Activated T-helper 17 cell treated with anti-CD3 and anti-CD28 coated beads, Interleukin-2, amount 50 U/mL, for 72 hours (primary cell): ENCODE results near the gene CBX2. TPM values are rescaled to one million over a fixed set of nuclear protein-coding genes. Genes with fewer than 3 reads are reported as not detected.

ENCODE experiments used
- ATAC-seq: fragments of 150-1000 bp; cut with Tn5 transposase; replicated peaks from 2 replicates; pipeline ENCODE4 v1.10.0; 2021; ENCODE audit warnings: mild to moderate bottlenecking, moderate library complexity
- H3K27ac Mint-ChIP-seq: one replicate; pipeline ENCODE4 v1.8.0; 2022; ENCODE audit warnings: mixed read lengths
- H3K27me3 Mint-ChIP-seq: one replicate; pipeline ENCODE4 v1.8.0; 2022; ENCODE audit warnings: mixed read lengths
- H3K36me3 Mint-ChIP-seq: one replicate; pipeline ENCODE4 v1.8.0; 2022; ENCODE audit warnings: low read depth, mild to moderate bottlenecking, mixed read lengths
- H3K4me1 Mint-ChIP-seq: one replicate; pipeline ENCODE4 v1.8.0; 2022; ENCODE audit warnings: mixed read lengths
- H3K4me3 Mint-ChIP-seq: one replicate; pipeline ENCODE4 v1.8.0; 2022; ENCODE audit warnings: mild to moderate bottlenecking, mixed read lengths
- H3K9me3 Mint-ChIP-seq: one replicate; pipeline ENCODE4 v1.8.0; 2022; ENCODE audit warnings: mixed read lengths
- total RNA-seq, 2 donors: library from RNA; stranded (reverse); gene quantifications; one replicate each; pipeline ENCODE4 v1.2.3, GENCODE V29; 2022

The CBX2 gene
- total RNA-seq, 2 donors from 2014 or later: 0.50 to 1.6 TPM

- Mint-ChIP-seq H3K36me3 (no peaks in the 10 kb centered on the region), H3K27me3 (peaks cover 3% of the 10 kb centered on the region), H3K9me3 (no peaks in the 10 kb centered on the region), H3K27ac (no peak overlapping the region), H3K4me1 (no peaks in the 10 kb centered on the region), H3K4me3 (no peak overlapping the region)
- ATAC-seq: no peak
These were observed 46.3 kb downstream of the CBX2 start for GRCh38 chr17:79824234-79824633.

GRCh38 chr17:79824893-79825579 is 47.1 kb downstream of the CBX2 start:
- Mint-ChIP-seq H3K27me3 (peaks cover 3% of the 10 kb centered on the region), H3K9me3 (no peaks in the 10 kb centered on the region), H3K27ac (no peak overlapping the region), H3K36me3 (no peaks in the 10 kb centered on the region), H3K4me3 (no peak overlapping the region), H3K4me1 (no peaks in the 10 kb centered on the region)
- no peak for ATAC-seq

GRCh38 chr17:79825580-79825921 is 47.6 kb downstream of the CBX2 start:
- Mint-ChIP-seq H3K27me3 (peaks cover 3% of the 10 kb centered on the region), H3K27ac (no peak overlapping the region), H3K4me3 (no peak overlapping the region), H3K4me1 (no peaks in the 10 kb centered on the region), H3K36me3 (no peaks in the 10 kb centered on the region), H3K9me3 (no peaks in the 10 kb centered on the region)
- no peak for ATAC-seq

GRCh38 chr17:79826204-79826680 is 48.3 kb downstream of the CBX2 start:
- Mint-ChIP-seq H3K4me1 (no peaks in the 10 kb centered on the region), H3K9me3 (no peaks in the 10 kb centered on the region), H3K27ac (no peak overlapping the region), H3K36me3 (no peaks in the 10 kb centered on the region), H3K4me3 (peak overlapping the region; percentile 4), H3K27me3 (peaks cover 3% of the 10 kb centered on the region)
- no peak for ATAC-seq

GRCh38 chr17:79826841-79827578 is 49.1 kb downstream of the CBX2 start:
- Mint-ChIP-seq H3K27ac (no peak overlapping the region), H3K27me3 (peaks cover 3% of the 10 kb centered on the region), H3K9me3 (no peaks in the 10 kb centered on the region), H3K4me1 (no peaks in the 10 kb centered on the region), H3K36me3 (no peaks in the 10 kb centered on the region), H3K4me3 (no peak overlapping the region)
- ATAC-seq: no peak

GRCh38 chr17:79829004-79829403 is 51.1 kb downstream of the CBX2 start:
- Mint-ChIP-seq H3K4me3 (no peak overlapping the region), H3K9me3 (no peaks in the 10 kb centered on the region), H3K27me3 (peaks cover 3% of the 10 kb centered on the region), H3K4me1 (peaks cover 4% of the 10 kb centered on the region), H3K27ac (no peak overlapping the region), H3K36me3 (peaks cover 6% of the 10 kb centered on the region)
- no peak for ATAC-seq

GRCh38 chr17:79829457-79829856 is 51.5 kb downstream of the CBX2 start:
- Mint-ChIP-seq H3K9me3 (no peaks in the 10 kb centered on the region), H3K4me3 (no peak overlapping the region)
- ATAC-seq: no peak

GRCh38 chr17:79830303-79830702 is 52.4 kb downstream of the CBX2 start:
- Mint-ChIP-seq H3K4me1 (peaks cover 4% of the 10 kb centered on the region), H3K4me3 (no peak overlapping the region), H3K36me3 (peaks cover 16% of the 10 kb centered on the region), H3K27me3 (no peaks in the 10 kb centered on the region), H3K27ac (no peak overlapping the region), H3K9me3 (no peaks in the 10 kb centered on the region)
- no peak for ATAC-seq

More at GRCh38 chr17:79829457-79829856, 51.5 kb downstream of the CBX2 start:
- H3K27ac Mint-ChIP-seq: no peak overlapping the region
- peaks cover 8% of the 10 kb centered on the region for H3K36me3 Mint-ChIP-seq
- H3K27me3 Mint-ChIP-seq: peaks cover 2% of the 10 kb centered on the region
- H3K4me1 Mint-ChIP-seq: peaks cover 4% of the 10 kb centered on the region

GRCh38 chr17:79830763-79831264 is 52.9 kb downstream of the CBX2 start:
- Mint-ChIP-seq H3K4me3 (no peak overlapping the region), H3K36me3 (peaks cover 16% of the 10 kb centered on the region), H3K4me1 (peaks cover 4% of the 10 kb centered on the region), H3K27me3 (no peaks in the 10 kb centered on the region), H3K9me3 (no peaks in the 10 kb centered on the region), H3K27ac (no peak overlapping the region)
- ATAC-seq: no peak

GRCh38 chr17:79831265-79832217 is 53.6 kb downstream of the CBX2 start:
- no peaks in the 10 kb centered on the region for H3K9me3 Mint-ChIP-seq
- H3K4me1 Mint-ChIP-seq: peaks cover 4% of the 10 kb centered on the region
- no peak overlapping the region for H3K27ac Mint-ChIP-seq
- ATAC-seq: no peak
- no peaks in the 10 kb centered on the region for H3K27me3 Mint-ChIP-seq
- no peak overlapping the region for H3K4me3 Mint-ChIP-seq
- H3K36me3 Mint-ChIP-seq: peaks cover 16% of the 10 kb centered on the region

GRCh38 chr17:79832218-79833109 is 54.5 kb downstream of the CBX2 start:
- H3K4me1 Mint-ChIP-seq: peaks cover 4% of the 10 kb centered on the region
- peak overlapping the region; percentile 37 for H3K27ac Mint-ChIP-seq
- no peak overlapping the region for H3K4me3 Mint-ChIP-seq
- H3K9me3 Mint-ChIP-seq: no peaks in the 10 kb centered on the region
- ATAC-seq: no peak
- peaks cover 16% of the 10 kb centered on the region for H3K36me3 Mint-ChIP-seq
- no peaks in the 10 kb centered on the region for H3K27me3 Mint-ChIP-seq

- no peak for ATAC-seq
- no peaks in the 10 kb centered on the region for H3K9me3 Mint-ChIP-seq
- H3K4me3 Mint-ChIP-seq: no peak overlapping the region
These were observed 55.1 kb downstream of the CBX2 start for GRCh38 chr17:79833110-79833450.

GRCh38 chr17:79833744-79834564 is 56.0 kb downstream of the CBX2 start:
- Mint-ChIP-seq H3K36me3 (peaks cover 21% of the 10 kb centered on the region), H3K27ac (no peak overlapping the region)

More at GRCh38 chr17:79833110-79833450, 55.1 kb downstream of the CBX2 start:
- peak overlapping the region; percentile 37 for H3K27ac Mint-ChIP-seq
- H3K36me3 Mint-ChIP-seq: peaks cover 18% of the 10 kb centered on the region
- peaks cover 7% of the 10 kb centered on the region for H3K4me1 Mint-ChIP-seq
- no peaks in the 10 kb centered on the region for H3K27me3 Mint-ChIP-seq

More at GRCh38 chr17:79833744-79834564, 56.0 kb downstream of the CBX2 start:
- no peaks in the 10 kb centered on the region for H3K27me3 Mint-ChIP-seq
- no peak overlapping the region for H3K4me3 Mint-ChIP-seq
- peaks cover 11% of the 10 kb centered on the region for H3K4me1 Mint-ChIP-seq
- ATAC-seq: no peak
- H3K9me3 Mint-ChIP-seq: no peaks in the 10 kb centered on the region
